ENCODE results near the gene ZNF18.

Gene ZNF18

GRCh38 chr17:11997147-11997971, at the start of gene ZNF18:
ZNF18 (minus strand) TSS chr17:11997475; CDS start chr17:11992829, 4,646 bp downstream.
- peak; percentile 91 for DNase-seq (ENCODE audit: low read depth, low spot score)

GRCh38 chr17:12046786-12047185, 49.5 kb upstream of the ZNF18 start:
- no peak for DNase-seq (ENCODE audit: low read depth, low spot score)

GRCh38 chr17:12043702-12044101, 46.4 kb upstream of the ZNF18 start:
- no peak for DNase-seq (ENCODE audit: low read depth, low spot score)

GRCh38 chr17:12041312-12041711, 44.0 kb upstream of the ZNF18 start:
- no peak for DNase-seq (ENCODE audit: low read depth, low spot score)

- no peak for DNase-seq (ENCODE audit: low read depth, low spot score)
Measured at GRCh38 chr17:12040478-12040877, 43.2 kb upstream of the ZNF18 start.

DNA sequence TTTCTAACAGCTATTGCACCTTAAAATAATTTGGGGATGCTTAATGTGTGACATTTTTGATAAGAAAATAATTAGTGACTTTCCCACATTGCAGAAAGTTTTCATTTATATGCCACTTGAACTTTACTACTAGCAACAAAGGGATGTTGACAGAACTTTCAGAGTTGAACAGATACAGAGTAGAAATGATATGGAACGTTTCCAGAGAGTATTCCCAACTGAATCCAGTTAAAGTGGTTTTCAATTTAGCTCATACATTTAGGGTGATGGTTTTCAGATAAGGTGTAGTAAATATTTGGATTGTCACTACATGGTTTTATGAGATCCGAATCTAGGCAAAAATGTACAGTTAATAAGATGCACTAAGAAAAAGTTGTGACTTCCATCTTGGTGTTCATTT, 40.7 kb upstream of the ZNF18 start:
- DNase-seq (ENCODE audit: low read depth, low spot score): no peak

DNA sequence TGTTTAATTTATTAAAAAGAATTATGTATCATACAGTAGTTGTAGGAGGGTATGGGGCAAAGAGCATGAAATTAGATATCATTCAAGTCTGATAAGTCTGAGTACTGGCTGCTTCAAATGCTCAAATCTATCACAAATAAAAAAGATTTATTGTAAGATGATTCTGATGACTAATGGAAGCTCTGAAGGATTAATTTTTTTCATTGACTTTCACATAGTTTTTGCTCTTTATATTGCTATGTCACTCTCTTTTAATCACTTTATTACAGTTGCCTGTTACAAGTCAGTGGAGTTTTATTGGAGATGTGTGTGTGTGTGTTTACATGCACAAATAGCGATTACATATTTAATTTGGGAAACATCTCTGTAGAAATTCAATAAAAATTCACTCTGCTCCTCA, 38.4 kb upstream of the ZNF18 start:
- DNase-seq (ENCODE audit: low read depth, low spot score): no peak

GRCh38 chr17:12034538-12034937, 37.3 kb upstream of the ZNF18 start:
- DNase-seq (ENCODE audit: low read depth, low spot score): no peak

DNA sequence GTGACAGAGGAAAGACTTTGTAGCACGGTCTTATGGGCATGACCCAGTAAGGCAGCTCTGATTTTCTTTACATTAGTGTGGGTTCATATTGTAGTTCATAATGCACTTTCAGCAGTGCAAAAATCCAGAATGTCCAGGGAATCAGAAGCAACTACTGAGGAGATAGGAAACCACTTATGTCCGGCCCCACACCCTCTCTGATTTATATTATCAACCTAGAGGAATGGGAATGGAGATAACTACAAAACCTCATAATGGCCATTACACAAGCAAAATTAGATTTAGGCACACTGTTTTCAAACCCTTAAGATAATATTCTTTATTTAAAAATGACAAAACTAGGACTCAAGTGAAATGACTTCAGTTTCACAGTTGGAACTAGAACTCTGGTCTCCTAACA, 31.3 kb upstream of the ZNF18 start:
- no peak for DNase-seq (ENCODE audit: low read depth, low spot score)

- no peak for DNase-seq (ENCODE audit: low read depth, low spot score)
Measured at GRCh38 chr17:12027658-12028057, 30.4 kb upstream of the ZNF18 start.

DNA sequence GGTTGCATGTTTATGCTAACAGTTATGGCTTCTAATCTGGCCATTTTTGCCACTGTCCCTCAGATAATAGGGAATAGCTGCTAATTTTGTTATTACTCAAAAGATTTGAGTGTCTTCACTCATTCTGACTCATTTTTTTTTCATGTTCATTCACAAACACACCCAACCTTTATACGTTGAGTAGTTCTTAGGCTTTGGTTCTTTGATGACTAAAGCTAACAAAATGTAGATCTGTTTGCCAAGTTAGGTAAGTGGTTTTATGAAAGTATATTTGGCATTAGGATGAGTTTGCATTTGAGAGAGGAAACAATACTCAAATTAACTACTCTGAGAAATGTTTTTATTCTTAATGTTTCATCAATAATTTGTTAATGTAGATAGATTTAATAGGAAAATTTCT, 27.1 kb upstream of the ZNF18 start:
- DNase-seq (ENCODE audit: low read depth, low spot score): no peak

GRCh38 chr17:12022310-12022709, 25.0 kb upstream of the ZNF18 start:
- no peak for DNase-seq (ENCODE audit: low read depth, low spot score)

GRCh38 chr17:12021623-12022140, 24.4 kb upstream of the ZNF18 start:
- no peak for DNase-seq (ENCODE audit: low read depth, low spot score)

DNA sequence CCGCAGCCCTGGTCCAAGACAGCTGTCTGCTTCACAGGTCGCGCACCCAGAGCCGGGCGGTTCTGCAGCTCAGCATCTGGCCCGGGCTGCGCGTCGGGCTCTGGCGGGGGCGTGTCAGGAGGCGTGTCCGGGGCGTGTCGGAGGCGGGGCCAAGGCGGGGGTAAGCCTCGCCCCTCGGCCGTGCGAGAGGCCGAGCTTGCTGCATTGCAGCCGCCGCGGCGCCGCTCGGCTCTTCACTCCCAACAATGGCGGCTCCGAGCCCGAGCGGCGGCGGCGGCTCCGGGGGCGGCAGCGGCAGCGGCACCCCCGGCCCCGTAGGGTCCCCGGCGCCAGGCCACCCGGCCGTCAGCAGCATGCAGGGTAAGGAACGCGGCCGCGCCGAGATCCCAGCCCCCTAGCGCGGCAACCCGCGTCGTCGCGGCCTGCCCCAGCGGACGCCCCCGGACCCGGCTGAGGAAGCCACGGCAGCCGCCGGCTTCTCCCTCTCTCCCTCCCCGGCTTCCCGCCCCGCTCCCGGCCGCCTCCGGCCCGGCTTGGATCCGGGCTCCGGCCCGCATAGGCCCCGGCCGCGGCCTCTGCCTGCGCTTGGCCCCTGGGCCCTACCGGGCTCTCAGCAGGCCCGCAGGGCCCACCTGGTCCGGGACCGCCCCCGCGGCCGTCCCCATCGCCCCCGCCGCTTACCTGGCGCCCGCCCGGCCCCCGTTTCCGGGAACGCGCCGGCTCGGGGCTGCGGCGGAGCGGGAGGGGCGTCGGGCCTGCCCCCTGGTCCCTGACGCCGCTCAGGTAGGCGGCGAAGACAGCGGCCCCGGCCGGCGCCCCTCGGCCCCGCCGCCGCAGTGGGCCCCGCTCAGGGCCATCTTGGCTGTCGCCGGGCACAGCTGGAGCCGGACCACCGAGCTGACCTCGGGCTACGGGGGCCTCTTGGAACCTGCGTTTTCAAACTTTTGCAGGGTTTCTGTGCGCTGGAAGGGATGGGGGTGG, 23.7 kb upstream of the ZNF18 start, which contains the start of gene MAP2K4:
MAP2K4 (plus strand) TSS at position 236 of the 981 bp plus-strand sequence; CDS start at position 246, 10 bp downstream.
- peak; percentile 85 for DNase-seq (ENCODE audit: low read depth, low spot score)

DNA sequence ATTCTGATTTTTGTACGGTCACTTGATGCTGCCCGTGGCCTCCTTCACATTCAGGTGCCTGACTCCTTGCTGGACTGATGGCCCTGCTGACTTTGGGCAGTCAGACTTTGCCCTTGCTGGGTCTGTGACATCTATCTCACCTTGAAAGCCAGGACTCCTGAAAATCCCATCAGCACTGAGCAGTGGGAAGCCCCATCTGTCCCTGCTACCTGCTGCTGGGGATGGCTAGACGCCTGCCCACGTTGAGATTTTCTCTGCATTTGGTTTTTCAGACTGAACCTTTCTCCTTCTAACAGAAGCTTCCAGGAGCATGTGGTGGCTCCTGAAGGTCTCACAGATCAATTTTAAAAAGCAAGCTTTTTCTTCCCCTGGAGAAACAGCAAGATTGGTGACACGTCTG, 10.2 kb upstream of the ZNF18 start:
- no peak for DNase-seq (ENCODE audit: low read depth, low spot score)

- no peak for DNase-seq (ENCODE audit: low read depth, low spot score)
Measured at GRCh38 chr17:11999696-12000095, 2.4 kb upstream of the ZNF18 start.

GRCh38 chr17:11997972-11998233, 628 bp upstream of the ZNF18 start:
- DNase-seq (ENCODE audit: low read depth, low spot score): no peak

- DNase-seq (ENCODE audit: low read depth, low spot score): peak; percentile 8
Measured at GRCh38 chr17:11996722-11997146, 541 bp downstream of the ZNF18 start.

- no peak for DNase-seq (ENCODE audit: low read depth, low spot score)
Measured at GRCh38 chr17:11991461-11991860, 5.8 kb downstream of the ZNF18 start.

DNA sequence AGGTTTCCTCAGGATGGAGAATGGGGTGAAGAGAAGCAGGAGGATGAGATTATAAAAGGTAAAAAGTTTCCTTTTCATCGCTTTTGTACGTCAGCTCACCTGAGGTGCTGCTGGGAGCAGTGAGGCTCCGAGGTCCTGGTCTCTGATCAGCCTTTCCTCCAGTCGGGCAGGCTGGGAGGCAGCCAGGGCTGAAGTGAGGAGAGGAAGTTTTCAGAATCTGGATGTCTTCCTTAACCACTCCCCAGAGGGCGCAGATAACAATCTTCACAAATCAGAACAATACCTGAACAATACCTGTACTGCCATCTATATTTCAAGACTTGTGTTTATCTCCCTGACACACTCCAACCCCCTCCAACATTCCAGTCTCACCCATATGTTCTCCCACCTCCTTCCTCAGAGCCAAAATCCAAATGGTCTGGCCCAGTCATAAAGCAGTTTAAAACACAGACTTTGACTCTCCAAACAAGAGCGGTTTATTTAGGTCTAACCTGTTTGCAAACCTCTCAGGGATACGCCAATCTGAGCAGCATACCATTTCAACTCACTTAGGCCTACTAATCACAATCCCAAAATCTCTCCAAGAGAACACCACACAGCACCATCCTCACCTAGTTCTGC, 6.8 kb downstream of the ZNF18 start:
- DNase-seq (ENCODE audit: low read depth, low spot score): no peak

GRCh38 chr17:11986942-11987329, 10.3 kb downstream of the ZNF18 start:
- DNase-seq (ENCODE audit: low read depth, low spot score): no peak
